Lower leg skin (tissue), 4 donors: ENCODE data around the gene ZNF45. TPM values are rescaled to one million over a fixed set of nuclear protein-coding genes. Genes with fewer than 3 reads are reported as not detected.
A peak's percentile ranks its signal among the peaks of the same experiment; 100 is the strongest.
"Not testable (repeated sequence)": the region's sequence is repeated elsewhere in the genome, so short reads cannot be mapped to it uniquely, and the experiment has no call there.

Experiments used
- DNase-seq, 2 donors: peaks; one replicate each; pipeline ENCODE4 v3.0.0-alpha.2; 2019; ENCODE audit warnings: low spot score in 2 of 2
- H3K4me3 ChIP-seq: fragments of 200-600 bp; sonication (generic); 2 replicates; pipeline ENCODE4 v1.5.1; 2017; ENCODE audit warnings: mild to moderate bottlenecking, low read depth; ENCODE audit not compliant: poor library complexity, severe bottlenecking
- CTCF ChIP-seq, 3 donors: fragments of 450-650 bp; IDR thresholded peaks; one replicate each; pipeline ENCODE4 v1.5.1; 2016; ENCODE audit warnings: antibody characterized with exemption in 3 of 3, mild to moderate bottlenecking in 3 of 3, moderate library complexity in 2 of 3
- POLR2A ChIP-seq, 2 donors: fragments of 450-650 bp; IDR thresholded peaks; one replicate each; pipeline ENCODE4 v1.6.1; 2016 to 2017; ENCODE audit warnings: antibody characterized with exemption in 2 of 2, mild to moderate bottlenecking in 1 of 2, moderate library complexity in 1 of 2
- WGBS, 2 donors: methylation state at CpG; one replicate each; pipeline ENCODE4 v1.1.5; 2018; 5-methylcytosine and 5-hydroxymethylcytosine counted together
- intact Hi-C: fragments of 100-400 bp; cut with DNase I; formaldehyde crosslinking; loops from one replicate; pipeline ENCODE4 v1.15.0; 2023; ENCODE audit warnings: low total_unique reads
- total RNA-seq, 4 donors: library from RNA; depleted of rRNA; stranded (reverse); fragments of >200 nt; gene quantifications; one replicate each; pipeline ENCODE4 v1.1.0, GENCODE V29; 2016

The ZNF45 gene
- total RNA-seq, 4 donors from 2014 or later: 7.8 to 13.1 (median 11.2) TPM

DNA sequence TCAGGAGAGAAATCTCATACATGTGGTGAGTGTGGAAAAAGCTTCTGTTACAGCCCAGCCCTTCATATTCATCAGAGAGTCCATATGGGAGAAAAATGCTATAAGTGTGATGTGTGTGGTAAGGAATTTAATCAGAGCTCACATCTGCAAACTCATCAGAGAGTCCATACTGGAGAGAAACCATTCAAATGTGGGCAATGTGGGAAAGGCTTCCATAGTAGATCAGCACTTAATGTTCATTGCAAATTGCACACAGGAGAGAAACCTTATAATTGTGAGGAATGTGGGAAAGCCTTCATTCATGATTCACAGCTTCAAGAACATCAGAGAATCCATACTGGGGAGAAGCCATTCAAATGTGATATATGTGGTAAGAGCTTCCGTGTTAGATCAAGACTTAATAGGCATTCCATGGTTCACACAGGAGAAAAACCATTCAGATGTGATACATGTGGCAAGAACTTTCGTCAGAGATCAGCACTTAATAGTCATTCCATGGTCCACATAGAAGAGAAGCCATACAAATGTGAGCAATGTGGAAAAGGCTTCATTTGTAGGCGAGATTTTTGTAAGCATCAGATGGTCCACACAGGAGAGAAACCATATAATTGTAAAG, 31.1 kb upstream of the ZNF45 start:
- 90% methylated on average over 3 of the region's 3 CpGs for WGBS, 2 donors

GRCh38 chr19:43960411-43960810, 25.3 kb upstream of the ZNF45 start:
- intact Hi-C loops: no loop called here
- no peak overlapping the region for H3K4me3 ChIP-seq
- DNase-seq: no peak
- TF ChIP-seq POLR2A (IDR thresholded peaks at IDR 0.05): no peak
- 69 to 73% methylated on average over 4 of the region's 4 CpGs for WGBS, 2 donors

More for the DNA sequence above, 31.1 kb upstream of the ZNF45 start:
- DNase-seq: no peak
- no peak overlapping the region for H3K4me3 ChIP-seq
- no peak for TF ChIP-seq CTCF (IDR thresholded peaks at IDR 0.05)
- TF ChIP-seq POLR2A (IDR thresholded peaks at IDR 0.05): no peak
- intact Hi-C loops: no loop called here

DNA sequence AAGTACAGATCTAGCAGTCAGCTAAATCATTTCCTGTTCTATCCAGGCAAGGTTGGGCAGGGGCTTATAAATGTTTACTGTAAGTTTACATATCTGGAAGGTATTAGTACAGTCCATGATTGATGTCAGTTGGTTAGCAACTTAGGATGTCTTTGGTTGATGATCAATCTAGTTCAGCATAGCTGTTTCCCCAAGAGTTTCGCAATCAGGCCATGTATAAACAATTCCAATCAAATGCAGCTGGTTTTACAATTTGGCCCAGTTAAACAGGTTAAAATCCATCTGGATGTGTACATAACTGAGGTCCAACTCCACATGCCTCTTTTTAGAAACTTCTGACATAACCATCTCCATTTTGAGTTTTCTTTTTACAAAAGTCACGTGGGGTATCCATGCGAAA, 22.8 kb upstream of the ZNF45 start:
- H3K4me3 ChIP-seq: no peak overlapping the region
- TF ChIP-seq CTCF (IDR thresholded peaks at IDR 0.05) (no peak), POLR2A (IDR thresholded peaks at IDR 0.05) (no peak)
- DNase-seq: no peak
- 93% methylated on average over 3 of the region's 3 CpGs for WGBS, 2 donors
- intact Hi-C loops: no loop called here

GRCh38 chr19:43956827-43957226, 21.7 kb upstream of the ZNF45 start:
- WGBS, 2 donors: 92% methylated on average over 3 of the region's 3 CpGs
- TF ChIP-seq POLR2A (IDR thresholded peaks at IDR 0.05) (no peak), CTCF (IDR thresholded peaks at IDR 0.05) (no peak)

GRCh38 chr19:43950834-43951645, 16.0 kb upstream of the ZNF45 start, which contains the start of gene ZNF221:
TSS of gene ZNF221 (plus strand) at chr19:43951228. CDS start at chr19:43962727, 11,499 bp downstream.
- peak within 1 kb of the TSS; percentile 78 for H3K4me3 ChIP-seq
- intact Hi-C loops: no loop called here
- no peak for TF ChIP-seq CTCF (IDR thresholded peaks at IDR 0.05)
- TF ChIP-seq POLR2A (IDR thresholded peaks at IDR 0.05): no peak
- peak; percentile 88 to 96 for DNase-seq
- 1 to 2% methylated on average over 40 of the region's 40 CpGs for WGBS, 2 donors

More at GRCh38 chr19:43956827-43957226, 21.7 kb upstream of the ZNF45 start:
- DNase-seq: no peak
- intact Hi-C loops: no loop called here
- H3K4me3 ChIP-seq: no peak overlapping the region

DNA sequence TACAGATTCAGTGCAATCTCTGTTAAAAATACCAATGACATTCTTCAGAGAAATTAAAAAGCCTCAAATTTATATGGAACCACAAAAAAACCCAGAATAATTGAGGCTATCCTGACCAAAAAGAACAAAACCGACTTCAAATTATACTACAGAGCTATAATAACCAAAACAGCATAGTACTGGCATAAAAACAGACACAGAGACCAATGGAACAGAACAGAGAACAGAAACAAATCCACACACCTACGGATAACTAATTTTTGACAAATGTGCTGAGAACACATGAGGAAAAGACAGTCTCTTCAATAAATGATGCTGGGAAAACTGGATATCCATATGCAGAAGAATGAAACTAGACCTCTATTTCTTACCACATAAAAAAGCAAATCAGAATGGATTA, 14.7 kb upstream of the ZNF45 start:
- DNase-seq, intact Hi-C loops, H3K4me3 ChIP-seq: not testable (repeated sequence)
- 90 to 93% methylated on average over 2 of the region's 2 CpGs for WGBS, 2 donors

GRCh38 chr19:43947412-43947811, 12.3 kb upstream of the ZNF45 start:
- intact Hi-C loops, DNase-seq, H3K4me3 ChIP-seq: not testable (repeated sequence)
- 0% methylated on average over 1 of the region's 1 CpG for WGBS, 2 donors
